ENCODE data around the gene ARHGAP45.
A peak's percentile ranks its signal among the peaks of the same experiment; 100 is the strongest.

ARHGAP45 gene

DNA sequence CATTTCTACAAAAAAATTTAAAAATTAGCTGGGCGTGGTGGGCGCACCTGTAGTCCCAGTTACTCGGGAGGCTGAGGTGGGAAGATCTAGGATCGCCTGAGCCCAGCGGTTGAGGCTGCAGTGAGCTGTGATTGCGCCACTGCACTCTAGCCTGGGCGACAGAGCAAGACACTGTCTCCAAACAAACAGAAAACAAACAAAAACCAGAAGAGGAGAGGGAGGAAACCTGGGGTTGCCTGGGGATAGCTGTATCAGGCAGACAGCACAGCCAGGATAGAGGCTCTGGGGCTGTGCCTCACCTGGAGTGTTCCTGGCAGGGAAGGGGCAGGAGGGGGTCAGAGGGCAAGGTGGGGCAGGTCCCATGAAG lies 30.8 kb downstream of the ARHGAP45 start:
- Histone ChIP-seq H3K27ac (no peak overlapping the region), H3K4me3 (no peak overlapping the region), H3K9ac (ENCODE audit: insufficient read length) (no peak overlapping the region), H3K36me3 (ENCODE audit: insufficient read depth, low read length) (peaks cover 6% of the 10 kb centered on the region; the same call in 1 of the 2 replicates), H3K9me3 (ENCODE audit: low read depth, low read length) (peaks cover 2% of the 10 kb centered on the region; the same call in 1 of the 2 replicates)
- DNase-seq (ENCODE audit: low read depth, low spot score), result no peak
- TF ChIP-seq POLR2AphosphoS5 (IDR thresholded peaks at IDR 0.05; ENCODE audit: borderline replicate concordance, low read depth, low read length), result no peak
- no peak for TF ChIP-seq FOXP2 (optimal IDR thresholded peaks at IDR 0.05; ENCODE audit: control extremely low read depth, extremely low read length, insufficient read depth)
- TF ChIP-seq EZH2 (IDR thresholded peaks at IDR 0.05), result no peak

DNA sequence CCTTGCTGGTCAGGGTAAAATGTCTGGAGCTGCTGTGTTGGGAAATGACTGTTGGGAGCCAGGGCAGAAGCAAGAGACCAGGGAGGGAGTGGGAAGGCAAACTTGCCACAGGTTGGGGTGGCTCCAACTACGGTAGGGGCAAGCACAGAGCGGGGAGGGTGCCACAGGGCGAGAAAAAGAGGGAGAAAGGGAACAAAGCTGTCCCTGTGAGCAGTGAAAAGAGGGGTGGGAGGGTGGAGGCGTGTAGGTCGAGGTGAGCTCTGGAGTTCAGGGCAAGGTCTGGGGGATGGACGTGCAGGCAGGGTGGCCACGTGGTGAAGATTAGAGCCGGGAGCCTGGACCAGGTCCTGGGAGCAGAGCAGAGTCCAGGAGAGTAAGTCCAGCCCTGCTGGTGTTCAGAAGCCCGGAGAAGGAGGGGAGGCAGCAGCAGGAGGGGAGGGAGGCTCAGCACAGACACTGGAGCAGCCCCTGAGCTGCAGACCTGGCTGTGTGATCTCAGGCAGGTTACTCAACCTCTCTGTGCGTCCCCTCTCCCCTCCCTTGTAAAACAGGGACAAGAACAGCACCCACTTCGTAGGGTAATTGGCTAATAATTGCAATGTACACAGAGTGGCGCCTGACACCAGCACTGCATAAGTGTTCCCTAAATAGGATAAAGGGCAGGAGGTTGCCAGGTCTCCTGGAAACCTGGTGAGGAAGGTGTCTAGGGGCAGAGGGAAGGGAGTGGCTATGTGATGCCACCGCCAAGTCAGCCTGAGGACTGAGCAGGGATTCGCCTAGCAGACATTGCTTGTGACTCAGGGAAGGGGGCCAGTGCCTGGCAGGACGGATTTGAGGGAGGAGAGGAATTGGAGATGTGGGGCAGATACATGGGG lies 31.4 kb downstream of the ARHGAP45 start:
- peaks cover 2% of the 10 kb centered on the region; the same call in 1 of the 2 replicates for H3K9me3 ChIP-seq (ENCODE audit: low read depth, low read length)
- H3K4me3 ChIP-seq, result no peak overlapping the region
- no peak overlapping the region for H3K9ac ChIP-seq (ENCODE audit: insufficient read length)
- DNase-seq (ENCODE audit: low read depth, low spot score), result no peak
- H3K27ac ChIP-seq, result no peak overlapping the region
- TF ChIP-seq FOXP2 (optimal IDR thresholded peaks at IDR 0.05; ENCODE audit: control extremely low read depth, extremely low read length, insufficient read depth) (no peak), EZH2 (IDR thresholded peaks at IDR 0.05) (no peak), POLR2AphosphoS5 (IDR thresholded peaks at IDR 0.05; ENCODE audit: borderline replicate concordance, low read depth, low read length) (no peak)
- peaks cover under 1% of the 10 kb centered on the region; the same call in 1 of the 2 replicates for H3K36me3 ChIP-seq (ENCODE audit: insufficient read depth, low read length)

DNA sequence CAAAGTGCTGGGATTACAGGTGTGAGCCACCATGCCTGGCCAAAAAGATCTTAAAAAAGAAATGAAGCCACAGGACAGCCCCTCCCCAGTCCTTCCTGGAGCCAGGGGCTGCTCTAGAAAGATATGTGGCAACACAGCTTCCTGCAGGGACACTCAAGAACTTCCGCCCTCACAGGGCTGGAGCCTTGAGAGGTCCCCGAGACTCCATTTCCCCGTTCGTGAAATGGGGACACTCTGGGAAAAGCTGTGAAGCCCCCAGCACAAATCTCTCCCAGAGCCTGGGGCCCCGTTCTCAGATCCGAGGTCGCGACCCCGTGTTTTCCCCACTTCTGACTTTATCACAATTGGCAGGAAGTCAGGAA lies 34.4 kb downstream of the ARHGAP45 start:
- peak overlapping the region; percentile 92 for H3K27ac ChIP-seq
- peaks cover 2% of the 10 kb centered on the region; the same call in 1 of the 2 replicates for H3K9me3 ChIP-seq (ENCODE audit: low read depth, low read length)
- peak overlapping the region; percentile 64 for H3K4me3 ChIP-seq
- DNase-seq (ENCODE audit: low read depth, low spot score), result no peak
- no peaks in the 10 kb centered on the region; the same call in 1 of the 2 replicates for H3K36me3 ChIP-seq (ENCODE audit: insufficient read depth, low read length)
- peak overlapping the region; percentile 35 for H3K9ac ChIP-seq (ENCODE audit: insufficient read length)
- no peak for TF ChIP-seq FOXP2 (optimal IDR thresholded peaks at IDR 0.05; ENCODE audit: control extremely low read depth, extremely low read length, insufficient read depth)
- no peak for TF ChIP-seq EZH2 (IDR thresholded peaks at IDR 0.05)
- no peak for TF ChIP-seq POLR2AphosphoS5 (IDR thresholded peaks at IDR 0.05; ENCODE audit: borderline replicate concordance, low read depth, low read length)

DNA sequence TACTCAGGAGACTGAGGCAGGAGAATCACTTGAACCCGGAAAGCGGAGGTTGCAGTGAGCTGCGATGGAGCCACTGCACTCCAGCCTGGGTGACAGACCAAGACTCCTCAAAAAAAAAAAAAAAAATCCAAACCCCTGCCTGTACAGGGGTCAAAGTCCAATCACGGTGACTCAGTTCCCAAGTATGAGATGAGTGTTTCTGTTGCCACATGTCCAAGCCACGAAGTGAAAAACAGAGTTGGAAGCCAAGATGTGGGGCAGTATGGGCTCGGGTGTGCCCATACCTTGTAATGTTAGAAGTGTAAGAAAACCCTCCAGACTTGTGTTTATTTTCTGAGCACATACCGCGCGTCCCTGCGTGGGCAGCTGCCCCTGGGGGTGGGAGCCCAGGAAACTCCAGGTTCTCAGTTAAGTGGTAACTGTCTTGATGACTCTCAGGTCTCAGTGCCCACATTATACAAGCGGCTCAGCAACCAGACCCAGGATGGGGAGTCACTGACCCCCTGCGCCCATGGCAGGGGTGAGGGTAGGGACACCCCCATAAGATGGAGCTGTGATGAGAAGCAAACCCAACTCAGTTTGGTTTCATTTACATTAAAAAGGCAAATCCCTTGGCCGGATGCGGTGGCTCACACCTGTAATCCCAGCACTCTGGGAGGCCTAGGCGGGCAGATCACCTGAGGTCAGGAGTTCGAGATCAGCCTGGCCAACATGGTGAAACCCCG lies 35.6 kb downstream of the ARHGAP45 start:
- Histone ChIP-seq H3K27ac (peak overlapping the region; percentile 92), H3K4me3 (0 out of 2 replicates have a peak overlapping the region, but pooled peaks have one; percentile 38), H3K9ac (ENCODE audit: insufficient read length) (no peak overlapping the region), H3K36me3 (ENCODE audit: insufficient read depth, low read length) (peaks cover 8% of the 10 kb centered on the region; the same call in 1 of the 2 replicates), H3K9me3 (ENCODE audit: low read depth, low read length) (peaks cover 2% of the 10 kb centered on the region; the same call in 1 of the 2 replicates)
- TF ChIP-seq POLR2AphosphoS5 (IDR thresholded peaks at IDR 0.05; ENCODE audit: borderline replicate concordance, low read depth, low read length) (no peak), EZH2 (IDR thresholded peaks at IDR 0.05) (no peak), FOXP2 (optimal IDR thresholded peaks at IDR 0.05; ENCODE audit: control extremely low read depth, extremely low read length, insufficient read depth) (no peak)
- DNase-seq (ENCODE audit: low read depth, low spot score), result no peak

DNA sequence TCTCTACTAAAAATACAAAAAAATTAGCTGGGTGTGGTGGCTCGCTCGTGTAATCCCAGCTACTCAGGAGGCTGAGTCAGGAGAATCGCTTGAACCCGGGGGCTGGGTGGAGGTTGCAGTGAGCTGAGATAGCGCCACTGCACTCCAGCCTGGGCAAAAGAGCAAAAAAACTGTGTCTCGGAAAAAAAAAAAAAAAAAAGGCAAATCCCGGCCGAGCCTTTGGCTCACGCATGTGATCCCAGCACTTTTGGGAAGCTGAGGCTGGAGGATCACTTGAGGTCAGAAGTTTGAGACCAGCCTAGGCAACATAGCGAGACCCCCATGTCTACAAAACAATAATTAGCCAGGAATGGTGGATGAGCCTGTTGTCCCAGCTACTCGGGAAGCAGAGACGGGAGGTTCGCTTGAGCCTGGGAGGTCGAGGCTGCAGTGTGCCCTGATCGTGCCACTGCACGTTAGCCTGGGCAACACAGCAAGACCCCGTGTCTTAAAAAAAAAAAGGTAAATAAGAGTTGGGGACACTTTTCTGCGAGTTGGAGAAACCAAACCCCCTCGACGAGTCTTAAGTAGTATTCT lies 36.3 kb downstream of the ARHGAP45 start:
- peaks cover 8% of the 10 kb centered on the region; the same call in 1 of the 2 replicates for H3K36me3 ChIP-seq (ENCODE audit: insufficient read depth, low read length)
- no peak overlapping the region for H3K9ac ChIP-seq (ENCODE audit: insufficient read length)
- H3K9me3 ChIP-seq (ENCODE audit: low read depth, low read length), result peaks cover 2% of the 10 kb centered on the region; the same call in 1 of the 2 replicates
- H3K27ac ChIP-seq, result peak overlapping the region; percentile 92
- DNase-seq (ENCODE audit: low read depth, low spot score), result no peak
- TF ChIP-seq POLR2AphosphoS5 (IDR thresholded peaks at IDR 0.05; ENCODE audit: borderline replicate concordance, low read depth, low read length) (no peak), EZH2 (IDR thresholded peaks at IDR 0.05) (no peak), FOXP2 (optimal IDR thresholded peaks at IDR 0.05; ENCODE audit: control extremely low read depth, extremely low read length, insufficient read depth) (no peak)
- H3K4me3 ChIP-seq, result peak overlapping the region; percentile 71

DNA sequence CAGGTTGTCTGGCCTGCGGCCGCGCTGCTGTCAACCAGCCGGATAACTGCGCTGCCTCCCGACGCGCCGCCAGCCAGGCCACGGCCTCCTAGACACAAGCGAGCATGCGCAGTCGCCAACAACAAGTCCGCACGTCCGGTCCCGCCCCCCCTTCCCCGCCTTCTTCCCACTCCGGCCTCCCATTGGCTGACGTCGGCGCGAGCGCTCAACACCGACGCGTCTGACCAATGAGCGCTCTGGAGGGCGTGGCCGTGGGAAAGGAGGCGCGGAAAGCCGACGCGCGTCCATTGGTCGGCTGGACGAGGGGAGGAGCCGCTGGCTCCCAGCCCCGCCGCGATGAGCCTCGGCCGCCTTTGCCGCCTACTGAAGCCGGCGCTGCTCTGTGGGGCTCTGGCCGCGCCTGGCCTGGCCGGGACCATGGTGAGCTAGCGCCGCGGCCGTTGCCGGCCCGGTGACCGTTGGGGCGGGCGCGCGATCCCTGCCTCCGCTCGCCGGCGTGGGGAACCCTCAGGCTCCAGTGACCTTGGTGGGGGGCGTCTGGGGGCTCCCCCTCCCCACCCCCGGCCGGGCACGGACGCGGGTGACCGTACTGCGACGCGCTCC lies 36.8 kb downstream of the ARHGAP45 start, which contains the start of gene GPX4:
Gene GPX4, plus strand, starts transcription at position 287 of the 603 bp plus-strand sequence. Its CDS starts 50 bp downstream, at position 337.
- TF ChIP-seq POLR2AphosphoS5 (IDR thresholded peaks at IDR 0.05; ENCODE audit: borderline replicate concordance, low read depth, low read length), result peak; percentile 88
- no peak for TF ChIP-seq FOXP2 (optimal IDR thresholded peaks at IDR 0.05; ENCODE audit: control extremely low read depth, extremely low read length, insufficient read depth)
- H3K4me3 ChIP-seq, result peak within 1 kb of the TSS; percentile 84
- DNase-seq (ENCODE audit: low read depth, low spot score), result peak; percentile 91
- peak within 1 kb of the TSS; percentile 92 for H3K27ac ChIP-seq
- H3K9ac ChIP-seq (ENCODE audit: insufficient read length), result peak within 1 kb of the TSS; percentile 69
- peaks cover 8% of the 10 kb centered on the region; the same call in 1 of the 2 replicates for H3K36me3 ChIP-seq (ENCODE audit: insufficient read depth, low read length)
- peaks cover 2% of the 10 kb centered on the region; the same call in 1 of the 2 replicates for H3K9me3 ChIP-seq (ENCODE audit: low read depth, low read length)

DNA sequence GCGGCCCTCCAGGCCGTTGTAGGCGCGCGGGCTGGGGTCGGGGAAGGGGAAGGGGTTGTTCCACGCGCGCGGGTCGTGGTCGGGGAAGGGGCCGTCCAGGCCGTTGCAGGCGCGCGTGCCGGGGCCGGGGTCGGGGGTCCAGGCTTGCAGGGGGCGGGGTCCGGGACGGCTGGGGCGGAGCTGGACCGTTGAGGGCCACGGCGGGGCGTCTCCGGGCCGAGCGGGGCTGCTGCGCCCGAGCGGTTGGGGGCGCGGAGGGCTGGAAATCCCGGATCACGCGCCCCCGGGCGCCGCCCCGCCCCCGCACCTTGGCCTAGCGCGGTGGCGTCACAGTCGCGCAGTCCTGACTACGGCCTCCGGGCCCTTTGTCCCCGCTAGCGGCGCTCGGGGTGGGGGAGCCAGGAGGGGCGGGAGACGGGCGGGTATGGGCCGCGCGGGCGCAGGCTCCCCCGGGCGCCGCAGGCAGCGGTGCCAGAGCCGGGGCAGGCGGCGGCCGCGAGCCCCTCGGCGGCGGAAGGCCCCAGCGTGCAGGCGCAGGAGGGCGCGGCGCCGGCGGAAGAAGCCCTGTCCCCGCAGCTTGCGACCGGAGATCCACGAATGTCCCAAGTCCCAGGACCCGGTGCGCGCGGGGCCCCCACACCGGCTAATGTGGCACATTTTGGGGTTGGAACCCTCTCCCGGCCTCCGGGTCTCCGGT lies 37.5 kb downstream of the ARHGAP45 start:
- H3K9me3 ChIP-seq (ENCODE audit: low read depth, low read length), result peaks cover 2% of the 10 kb centered on the region; the same call in 1 of the 2 replicates
- H3K36me3 ChIP-seq (ENCODE audit: insufficient read depth, low read length), result peaks cover 8% of the 10 kb centered on the region; the same call in 1 of the 2 replicates
- no peak for DNase-seq (ENCODE audit: low read depth, low spot score)
- 0 out of 2 replicates have a peak overlapping the region, but pooled peaks have one; percentile 11 for H3K27ac ChIP-seq
- no peak for TF ChIP-seq EZH2 (IDR thresholded peaks at IDR 0.05)
- no peak for TF ChIP-seq POLR2AphosphoS5 (IDR thresholded peaks at IDR 0.05; ENCODE audit: borderline replicate concordance, low read depth, low read length)
- TF ChIP-seq FOXP2 (optimal IDR thresholded peaks at IDR 0.05; ENCODE audit: control extremely low read depth, extremely low read length, insufficient read depth), result no peak
- peak overlapping the region; percentile 69 for H3K9ac ChIP-seq (ENCODE audit: insufficient read length)
- H3K4me3 ChIP-seq, result peak overlapping the region; percentile 84
